GM10266 (cell line): ENCODE data around the gene TMCO4.

ENCODE experiments used
- DNase-seq: peaks from one replicate; pipeline ENCODE4 v3.0.0; 2012; ENCODE audit errors: extremely low spot score
- CTCF ChIP-seq: IDR thresholded peaks from 2 replicates; pipeline ENCODE4 v1.5.1; 2012; ENCODE audit warnings: mild to moderate bottlenecking, low read depth; ENCODE audit not compliant: control insufficient read depth, insufficient read depth; ENCODE audit errors: missing control alignments

Gene TMCO4

GRCh38 chr1:19648689-19649088, 151.0 kb downstream of the TMCO4 start:
- peak; percentile 18 for TF ChIP-seq CTCF
- peak; percentile 28 for DNase-seq

GRCh38 chr1:19648239-19648638, 151.5 kb downstream of the TMCO4 start:
- DNase-seq = no peak
- no peak for TF ChIP-seq CTCF

- peak; percentile 15 for DNase-seq
- no peak for TF ChIP-seq CTCF
Observed at GRCh38 chr1:19647643-19648042, 152.1 kb downstream of the TMCO4 start.

- TF ChIP-seq CTCF = no peak
- DNase-seq = no peak
Observed at GRCh38 chr1:19646377-19647319, 153.1 kb downstream of the TMCO4 start.

- no peak for DNase-seq
- no peak for TF ChIP-seq CTCF
Observed at GRCh38 chr1:19645411-19646251, 154.1 kb downstream of the TMCO4 start.

- no peak for TF ChIP-seq CTCF
- peak; percentile 76 for DNase-seq
Observed at GRCh38 chr1:19644681-19645410, 154.9 kb downstream of the TMCO4 start.
